H9 (cell line): ENCODE measurements around the gene CPEB2. TPM values are rescaled to one million over a fixed set of nuclear protein-coding genes. Genes with fewer than 3 reads are reported as not detected.

Experiments used
- DNase-seq: peaks from one replicate; pipeline ENCODE4 v3.0.0-alpha.2; 2017
- H2AFZ ChIP-seq: one replicate; pipeline ENCODE4 v1.6.1; 2013; ENCODE audit warnings: mild to moderate bottlenecking, low read length, control low read depth, moderate library complexity
- H2AK5ac ChIP-seq: 2 replicates; pipeline ENCODE4 v1.6.1; 2013; ENCODE audit warnings: low read length, control low read depth, mixed read lengths; ENCODE audit not compliant: insufficient read length
- H2BK120ac ChIP-seq: one replicate; pipeline ENCODE4 v1.6.1; 2013; ENCODE audit warnings: low read depth, mild to moderate bottlenecking, low read length, control low read depth, inconsistent platforms; ENCODE audit not compliant: poor library complexity, severe bottlenecking
- H2BK12ac ChIP-seq: 2 replicates; pipeline ENCODE4 v1.6.1; 2013; ENCODE audit warnings: low read length, control low read depth, mixed read lengths, low read depth; ENCODE audit not compliant: insufficient read length
- H2BK15ac ChIP-seq: 2 replicates; pipeline ENCODE4 v1.6.1; 2013; ENCODE audit warnings: low read depth, low read length, control low read depth
- H2BK20ac ChIP-seq: one replicate; pipeline ENCODE4 v1.6.1; 2013; ENCODE audit warnings: low read depth, mild to moderate bottlenecking, low read length, control low read depth, inconsistent platforms; ENCODE audit not compliant: poor library complexity, severe bottlenecking
- H2BK5ac ChIP-seq: 2 replicates; pipeline ENCODE4 v1.6.1; 2013; ENCODE audit warnings: low read length, control low read depth, mixed read lengths; ENCODE audit not compliant: insufficient read length
- H3K14ac ChIP-seq: 2 replicates; pipeline ENCODE4 v1.6.1; 2013; ENCODE audit warnings: low read length, control low read depth; ENCODE audit not compliant: insufficient read depth
- H3K18ac ChIP-seq: 2 replicates; pipeline ENCODE4 v1.6.1; 2013; ENCODE audit warnings: low read depth, mild to moderate bottlenecking, mixed read lengths, low read length, control low read depth; ENCODE audit not compliant: insufficient read length
- H3K23ac ChIP-seq: 2 replicates; pipeline ENCODE4 v1.6.1; 2013; ENCODE audit warnings: low read length, control low read depth, mixed read lengths, low read depth; ENCODE audit not compliant: insufficient read length
- H3K23me2 ChIP-seq: 2 replicates; pipeline ENCODE4 v1.6.1; 2013; ENCODE audit warnings: low read depth, mild to moderate bottlenecking, mixed read lengths, low read length, control low read depth; ENCODE audit not compliant: insufficient read length, poor library complexity, severe bottlenecking
- H3K27ac ChIP-seq: 2 replicates; pipeline ENCODE4 v1.5.1; 2013; ENCODE audit warnings: low read length, control low read depth, mixed read lengths, low read depth; ENCODE audit not compliant: insufficient read length
- H3K27me3 ChIP-seq: 2 replicates; pipeline ENCODE4 v1.6.1; 2013; ENCODE audit warnings: low read length, control low read depth, inconsistent platforms; ENCODE audit not compliant: insufficient read depth
- H3K4ac ChIP-seq: 2 replicates; pipeline ENCODE4 v1.6.1; 2013; ENCODE audit warnings: low read depth, mild to moderate bottlenecking, control low read depth, inconsistent platforms, low read length, moderate library complexity
- H3K4me1 ChIP-seq: 2 replicates; pipeline ENCODE4 v1.6.1; 2013; ENCODE audit warnings: low read length, control low read depth, inconsistent platforms; ENCODE audit not compliant: insufficient read depth
- H3K4me2 ChIP-seq: 2 replicates; pipeline ENCODE4 v1.6.1; 2013; ENCODE audit warnings: low read length, control low read depth, mixed read lengths; ENCODE audit not compliant: insufficient read length, insufficient read depth
- H3K56ac ChIP-seq: 2 replicates; pipeline ENCODE4 v1.6.1; 2013; ENCODE audit warnings: low read depth, mild to moderate bottlenecking, mixed read lengths, low read length, control low read depth; ENCODE audit not compliant: insufficient read length
- H3K79me1 ChIP-seq: 2 replicates; pipeline ENCODE4 v1.6.1; 2013; ENCODE audit warnings: low read depth, mild to moderate bottlenecking, moderate library complexity, low read length, control low read depth, inconsistent platforms; ENCODE audit not compliant: insufficient read depth, poor library complexity, severe bottlenecking
- H3K79me2 ChIP-seq: 2 replicates; pipeline ENCODE4 v1.6.1; 2013; ENCODE audit warnings: low read length, control low read depth, inconsistent platforms; ENCODE audit not compliant: insufficient read depth
- H3K9ac ChIP-seq: 2 replicates; pipeline ENCODE4 v1.6.1; 2013; ENCODE audit warnings: low read length, control low read depth, mixed read lengths; ENCODE audit not compliant: insufficient read length; ENCODE audit errors: extremely low read depth
- H3K9me3 ChIP-seq: one replicate; pipeline ENCODE4 v1.6.1; 2013; ENCODE audit warnings: low read depth, low read length, inconsistent platforms; ENCODE audit not compliant: control insufficient read depth
- H3T11ph ChIP-seq: one replicate; pipeline ENCODE4 v1.6.1; 2013; ENCODE audit warnings: mild to moderate bottlenecking, low read length, control low read depth, inconsistent platforms
- H4K20me1 ChIP-seq: one replicate; pipeline ENCODE4 v1.6.1; 2013; ENCODE audit not compliant: control insufficient read depth, insufficient read length, insufficient read depth
- H4K5ac ChIP-seq: 2 replicates; pipeline ENCODE4 v1.6.1; 2013; ENCODE audit warnings: low read depth, mild to moderate bottlenecking, mixed read lengths, low read length, control low read depth; ENCODE audit not compliant: insufficient read length
- H4K8ac ChIP-seq: replicated peaks from 2 replicates; pipeline ENCODE4 v1.6.1; 2013; ENCODE audit warnings: low read length, control low read depth, mixed read lengths, low read depth; ENCODE audit not compliant: insufficient read length
- H4K91ac ChIP-seq: 2 replicates; pipeline ENCODE4 v1.6.1; 2013; ENCODE audit warnings: low read depth, mild to moderate bottlenecking, moderate library complexity, mixed read lengths, low read length, control low read depth; ENCODE audit not compliant: insufficient read length
- H3K27ac Mint-ChIP-seq, 3 experiments: 2 replicates in 2 of 3; 3 replicates in 1 of 3; pipeline ENCODE4 v1.8.0; 2020 to 2021; ENCODE audit warnings: mixed read lengths in 3 of 3, mild to moderate bottlenecking in 1 of 3, moderate library complexity in 1 of 3
- H3K27me3 Mint-ChIP-seq: 2 replicates; pipeline ENCODE4 v1.8.0; 2021; ENCODE audit warnings: low read depth, mild to moderate bottlenecking, moderate library complexity, mixed read lengths
- H3K36me3 Mint-ChIP-seq, 3 experiments: 2 replicates in 2 of 3; 3 replicates in 1 of 3; pipeline ENCODE4 v1.8.0; 2020 to 2021; ENCODE audit warnings: low read depth in 3 of 3, mixed read lengths in 3 of 3; ENCODE audit not compliant: insufficient read depth in 1 of 3
- H3K4me1 Mint-ChIP-seq, 2 experiments: 2 replicates each; pipeline ENCODE4 v1.8.0; 2020; ENCODE audit warnings: mixed read lengths in 2 of 2
- H3K4me3 Mint-ChIP-seq, 2 experiments: 2 replicates in 1 of 2; 3 replicates in 1 of 2; pipeline ENCODE4 v1.8.0; 2020 to 2021; ENCODE audit warnings: mild to moderate bottlenecking in 2 of 2, mixed read lengths in 2 of 2, moderate library complexity in 1 of 2
- H3K9me3 Mint-ChIP-seq, 2 experiments: 2 replicates in 1 of 2; 3 replicates in 1 of 2; pipeline ENCODE4 v1.8.0; 2020; ENCODE audit warnings: mild to moderate bottlenecking in 2 of 2, mixed read lengths in 2 of 2, moderate library complexity in 1 of 2
- WGBS: extraction: QIAGEN DNeasy Blood & Tissue Kit; methylation state at CpG from one replicate; pipeline ENCODE4 v1.1.7; 2013; ENCODE audit warnings: missing lambda C conversion rate, low lambda C conversion rate, mixed read lengths; ENCODE audit not compliant: insufficient read length; ENCODE audit errors: extremely low coverage; 5-methylcytosine and 5-hydroxymethylcytosine counted together
- total RNA-seq: library from RNA; stranded (reverse); gene quantifications from 2 replicates; pipeline ENCODE4 v1.2.1, GENCODE V29; 2021
- TF ChIP-seq, protein P1 (sequence below): fragments of 200-600 bp; sonication (generic); conservative IDR thresholded peaks from 3 replicates; pipeline ENCODE4 v1.8.0; 2021; ENCODE audit warnings: antibody characterized with exemption, mild to moderate bottlenecking

CPEB2 gene
- total RNA-seq, 1 experiment from 2014 or later = 1.8 TPM

DNA sequence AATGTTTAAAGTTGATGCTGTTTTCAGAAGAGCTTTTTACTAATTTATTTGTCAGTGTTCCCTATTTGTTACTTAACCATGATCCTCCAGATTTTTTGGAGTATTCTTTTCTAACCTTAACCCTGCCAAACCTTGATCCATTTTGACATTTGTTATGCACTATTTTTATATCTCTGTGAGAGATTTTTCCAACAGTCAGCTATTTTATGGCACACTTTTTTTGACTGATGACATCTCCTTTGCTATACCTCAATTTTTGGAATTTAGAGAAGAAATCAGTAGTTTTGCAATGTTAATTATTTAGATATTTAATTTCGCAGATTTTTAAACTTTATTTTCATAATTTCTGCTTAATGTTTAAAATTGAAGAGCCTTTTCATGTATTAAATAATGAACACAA, 66.0 kb downstream of the CPEB2 start:
- H2AK5ac ChIP-seq = no peak overlapping the region
- H3K18ac ChIP-seq = no peak overlapping the region
- DNase-seq = no peak
- Mint-ChIP-seq H3K4me1 (no peaks in the 10 kb centered on the region), H3K9me3 (no peaks in the 10 kb centered on the region), H3K27me3 (no peaks in the 10 kb centered on the region), H3K36me3 (no peaks in the 10 kb centered on the region), H3K27ac (peak overlapping the region in 1 of 3 experiments; percentile 70; a peak in 1 of 7 replicates), H3K4me3 (no peak overlapping the region)
- no peak overlapping the region for H4K5ac ChIP-seq
- H3K4me2 ChIP-seq = no peak overlapping the region
- H3T11ph ChIP-seq = no peak overlapping the region
- no peaks in the 10 kb centered on the region for H3K79me2 ChIP-seq
- no peak overlapping the region for H3K4ac ChIP-seq
- no peak overlapping the region for H3K56ac ChIP-seq
- no peak overlapping the region for H3K27ac ChIP-seq
- no CpG with 5 or more reads among the region's 1 CpG for WGBS
- no peak overlapping the region for H2BK5ac ChIP-seq
- H2BK15ac ChIP-seq = no peak overlapping the region
- no peaks in the 10 kb centered on the region for H3K4me1 ChIP-seq
- no peaks in the 10 kb centered on the region for H3K27me3 ChIP-seq
- no peak overlapping the region for H2BK12ac ChIP-seq
- TF ChIP-seq, protein P1, sequence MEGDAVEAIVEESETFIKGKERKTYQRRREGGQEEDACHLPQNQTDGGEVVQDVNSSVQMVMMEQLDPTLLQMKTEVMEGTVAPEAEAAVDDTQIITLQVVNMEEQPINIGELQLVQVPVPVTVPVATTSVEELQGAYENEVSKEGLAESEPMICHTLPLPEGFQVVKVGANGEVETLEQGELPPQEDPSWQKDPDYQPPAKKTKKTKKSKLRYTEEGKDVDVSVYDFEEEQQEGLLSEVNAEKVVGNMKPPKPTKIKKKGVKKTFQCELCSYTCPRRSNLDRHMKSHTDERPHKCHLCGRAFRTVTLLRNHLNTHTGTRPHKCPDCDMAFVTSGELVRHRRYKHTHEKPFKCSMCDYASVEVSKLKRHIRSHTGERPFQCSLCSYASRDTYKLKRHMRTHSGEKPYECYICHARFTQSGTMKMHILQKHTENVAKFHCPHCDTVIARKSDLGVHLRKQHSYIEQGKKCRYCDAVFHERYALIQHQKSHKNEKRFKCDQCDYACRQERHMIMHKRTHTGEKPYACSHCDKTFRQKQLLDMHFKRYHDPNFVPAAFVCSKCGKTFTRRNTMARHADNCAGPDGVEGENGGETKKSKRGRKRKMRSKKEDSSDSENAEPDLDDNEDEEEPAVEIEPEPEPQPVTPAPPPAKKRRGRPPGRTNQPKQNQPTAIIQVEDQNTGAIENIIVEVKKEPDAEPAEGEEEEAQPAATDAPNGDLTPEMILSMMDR = no peak
- no peak overlapping the region for H3K14ac ChIP-seq
- no peak overlapping the region for H4K8ac ChIP-seq
- H3K79me1 ChIP-seq = no peaks in the 10 kb centered on the region
- H4K20me1 ChIP-seq = no peaks in the 10 kb centered on the region
- no peak overlapping the region for H2BK20ac ChIP-seq
- no peak overlapping the region for H3K23ac ChIP-seq
- H2BK120ac ChIP-seq = no peak overlapping the region
- no peak overlapping the region for H2AFZ ChIP-seq
- H3K9ac ChIP-seq = no peak overlapping the region
- no peaks in the 10 kb centered on the region for H3K23me2 ChIP-seq
- no peak overlapping the region for H4K91ac ChIP-seq
- H3K9me3 ChIP-seq = no peaks in the 10 kb centered on the region
